GM23338 (cell line): ENCODE results near the gene NR2C2. TPM values are rescaled to one million over a fixed set of nuclear protein-coding genes. Genes with fewer than 3 reads are reported as not detected.

Experiments used
- ATAC-seq: fragments of 200-7000 bp; cut with Tn5 transposase; 3 replicates; pipeline ENCODE4 v1.9.1; 2020
- DNase-seq: peaks from one replicate; pipeline ENCODE4 v3.0.0-alpha.2; 2015; ENCODE audit warnings: low spot score
- H2AFZ ChIP-seq: fragments of 200-600 bp; sonication (generic); 2 replicates; pipeline ENCODE4 v1.8.0; 2016; ENCODE audit warnings: antibody characterized with exemption, mild to moderate bottlenecking, moderate library complexity
- H3F3A ChIP-seq: fragments of 200-600 bp; sonication (generic); replicated peaks from 2 replicates; pipeline ENCODE4 v1.8.0; 2017; ENCODE audit warnings: antibody characterized with exemption, mixed run types, low read depth
- H3K27ac ChIP-seq: fragments of 200-600 bp; sonication (generic); 2 replicates; pipeline ENCODE4 v1.6.1; 2016; ENCODE audit warnings: low read depth
- H3K27me3 ChIP-seq: fragments of 200-600 bp; sonication (generic); 2 replicates; pipeline ENCODE4 v1.8.0; 2016; ENCODE audit warnings: mild to moderate bottlenecking, mixed run types, moderate library complexity; ENCODE audit not compliant: insufficient read depth
- H3K36me3 ChIP-seq: fragments of 200-600 bp; sonication (generic); 2 replicates; pipeline ENCODE4 v1.8.0; 2016; ENCODE audit warnings: mild to moderate bottlenecking; ENCODE audit not compliant: insufficient read depth
- H3K4me1 ChIP-seq: fragments of 200-600 bp; sonication (generic); 2 replicates; pipeline ENCODE4 v1.8.0; 2016; ENCODE audit warnings: mild to moderate bottlenecking, moderate library complexity; ENCODE audit not compliant: insufficient read depth
- H3K4me2 ChIP-seq: fragments of 200-600 bp; sonication (generic); 2 replicates; pipeline ENCODE4 v1.7.1; 2017; ENCODE audit warnings: mixed run types
- H3K4me3 ChIP-seq: fragments of 200-600 bp; sonication (generic); 2 replicates; pipeline ENCODE4 v1.6.1; 2016; ENCODE audit warnings: mixed run types
- H3K79me2 ChIP-seq: fragments of 200-600 bp; sonication (generic); replicated peaks from 2 replicates; pipeline ENCODE4 v1.8.0; 2017; ENCODE audit warnings: mild to moderate bottlenecking; ENCODE audit not compliant: insufficient read depth
- H3K9me2 ChIP-seq: fragments of 200-600 bp; sonication (generic); 2 replicates; pipeline ENCODE4 v1.8.0; 2017; ENCODE audit not compliant: insufficient read depth
- H4K20me1 ChIP-seq: fragments of 200-600 bp; sonication (generic); replicated peaks from 2 replicates; pipeline ENCODE4 v1.8.0; 2017; ENCODE audit warnings: mild to moderate bottlenecking; ENCODE audit not compliant: insufficient read depth
- H3K27ac Mint-ChIP-seq: 2 replicates; pipeline ENCODE4 v1.8.0; 2020; ENCODE audit warnings: inconsistent platforms, mild to moderate bottlenecking, moderate library complexity, mixed read lengths
- H3K27me3 Mint-ChIP-seq: 3 replicates; pipeline ENCODE4 v1.8.0; 2022; ENCODE audit warnings: low read depth, mild to moderate bottlenecking, moderate library complexity, mixed read lengths, inconsistent platforms; ENCODE audit not compliant: insufficient read depth, poor library complexity
- H3K36me3 Mint-ChIP-seq: 3 replicates; pipeline ENCODE4 v1.8.0; 2021; ENCODE audit warnings: low read depth, mild to moderate bottlenecking, inconsistent platforms, moderate library complexity, mixed read lengths
- H3K4me1 Mint-ChIP-seq: 3 replicates; pipeline ENCODE4 v1.8.0; 2020; ENCODE audit warnings: mild to moderate bottlenecking, inconsistent platforms, mixed read lengths
- H3K4me3 Mint-ChIP-seq: 3 replicates; pipeline ENCODE4 v1.8.0; 2021; ENCODE audit warnings: moderate library complexity, mild to moderate bottlenecking, inconsistent platforms, mixed read lengths
- H3K9me3 Mint-ChIP-seq: 3 replicates; pipeline ENCODE4 v1.8.0; 2020; ENCODE audit warnings: moderate library complexity, mild to moderate bottlenecking, inconsistent platforms, mixed read lengths
- CREB1 ChIP-seq: fragments of 250-450 bp; sonication (Bioruptor Pico); IDR thresholded peaks from 2 replicates; pipeline ENCODE4 v1.5.0; 2020; ENCODE audit warnings: low read depth, mild to moderate bottlenecking, moderate library complexity
- CTCF ChIP-seq, 2 experiments: fragments of 200-600 bp in 1 of 2; sonication (generic) in 1 of 2; conservative IDR thresholded peaks; 2 replicates each; pipeline versions ENCODE4 v1.5.1 to v1.6.1; 2016 to 2017; ENCODE audit warnings: antibody characterized with exemption in 2 of 2, low read depth in 2 of 2, mild to moderate bottlenecking in 2 of 2, moderate library complexity in 1 of 2
- ETS1 ChIP-seq: IDR thresholded peaks from 2 replicates; pipeline ENCODE4 v1.6.1; 2016; ENCODE audit warnings: antibody characterized with exemption
- EZH2 ChIP-seq: fragments of 200-600 bp; sonication (generic); IDR thresholded peaks from one replicate; pipeline ENCODE4 v1.8.0; 2017; ENCODE audit warnings: antibody characterized with exemption, mild to moderate bottlenecking, low read depth; ENCODE audit not compliant: unreplicated experiment
- EZH2phosphoT487 ChIP-seq: fragments of 200-600 bp; sonication (generic); IDR thresholded peaks from one replicate; pipeline ENCODE4 v1.8.1; 2018; ENCODE audit warnings: antibody characterized with exemption; ENCODE audit not compliant: unreplicated experiment
- JUNB ChIP-seq: IDR thresholded peaks from one replicate; pipeline ENCODE4 v1.6.1; 2016; ENCODE audit warnings: antibody characterized with exemption; ENCODE audit not compliant: unreplicated experiment
- NANOG ChIP-seq: IDR thresholded peaks from 2 replicates; pipeline ENCODE4 v1.6.1; 2016; ENCODE audit warnings: antibody characterized with exemption, borderline replicate concordance
- POLR2AphosphoS5 ChIP-seq: IDR thresholded peaks from 2 replicates; pipeline ENCODE4 v1.6.1; 2016; ENCODE audit warnings: antibody characterized with exemption, low read depth
- REST ChIP-seq: IDR thresholded peaks from one replicate; pipeline ENCODE4 v1.6.1; 2018; ENCODE audit warnings: antibody characterized with exemption; ENCODE audit not compliant: unreplicated experiment
- STAT1 ChIP-seq: IDR thresholded peaks from one replicate; pipeline ENCODE4 v1.6.1; 2016; ENCODE audit warnings: antibody characterized with exemption; ENCODE audit not compliant: unreplicated experiment
- ZNF331 ChIP-seq: fragments of 250-450 bp; sonication (Bioruptor Pico); IDR thresholded peaks from 2 replicates; pipeline ENCODE4 v1.5.0; 2020; ENCODE audit warnings: low read depth, mild to moderate bottlenecking, moderate library complexity
- polyA plus RNA-seq: library from polyadenylated mRNA; unstranded; fragments of >200 nt; fragmentation: Nextera tagmentation; extraction: Ambion mirVana; gene quantifications from 2 replicates; pipeline ENCODE4 v1.2.1, GENCODE V29; 2016
- total RNA-seq: library from RNA; depleted of rRNA; stranded (reverse); fragments of >200 nt; shearing (Covaris generic); gene quantifications from 2 replicates; pipeline ENCODE4 v1.2.3, GENCODE V29; 2014

The NR2C2 gene
- total and polyA plus RNA-seq, 2 experiments from 2014 or later: 12.0 to 57.2 TPM

GRCh38 chr3:15014606-15015328 is 67.4 kb downstream of the NR2C2 start:
- Histone ChIP-seq H3K27ac (no peak overlapping the region), H4K20me1 (peaks cover 35% of the 10 kb centered on the region), H2AFZ (no peak overlapping the region), H3K9me2 (no peaks in the 10 kb centered on the region), H3K27me3 (no peaks in the 10 kb centered on the region), H3K4me1 (no peaks in the 10 kb centered on the region), H3K79me2 (peaks cover 3% of the 10 kb centered on the region; the same call in 1 of the 2 replicates), H3K36me3 (peaks cover 34% of the 10 kb centered on the region; the same call in 1 of the 2 replicates), H3F3A (no peaks in the 10 kb centered on the region), H3K4me2 (no peak overlapping the region), H3K4me3 (no peak overlapping the region)
- no peak for DNase-seq
- H3K36me3 Mint-ChIP-seq: peaks cover 54% of the 10 kb centered on the region
- H3K27me3 Mint-ChIP-seq: peaks cover 2% of the 10 kb centered on the region
- ATAC-seq: no peak
- TF ChIP-seq NANOG: no peak
- TF ChIP-seq EZH2phosphoT487: no peak
- no peak for TF ChIP-seq STAT1
- TF ChIP-seq EZH2: no peak
- no peak for TF ChIP-seq ZNF331
- TF ChIP-seq CREB1 (CRISPR knock-in tag): no peak
- no peak for TF ChIP-seq REST
- TF ChIP-seq CTCF (conservative IDR thresholded peaks at IDR 0.05; ENCODE audit: low read depth in 2 of 2): no peak
- no peak for TF ChIP-seq JUNB
- no peak for TF ChIP-seq POLR2AphosphoS5
- no peak for TF ChIP-seq ETS1
- no peaks in the 10 kb centered on the region for H3K9me3 Mint-ChIP-seq
- no peak overlapping the region for H3K4me3 Mint-ChIP-seq
- no peak overlapping the region for H3K27ac Mint-ChIP-seq
- no peaks in the 10 kb centered on the region for H3K4me1 Mint-ChIP-seq
